ENCODE data around the gene UGGT1. TPM values are rescaled to one million over a fixed set of nuclear protein-coding genes. Genes with fewer than 3 reads are reported as not detected.

The UGGT1 gene
- total RNA-seq, 1 donor from 2014 or later = 70.7 TPM

GRCh38 chr2:128086244-128086643, 4.8 kb upstream of the UGGT1 start:
- Mint-ChIP-seq H3K4me3 (no peak overlapping the region), H3K36me3 (ENCODE audit: low read depth) (peaks cover 4% of the 10 kb centered on the region), H3K4me1 (ENCODE audit: low read depth) (peaks cover 6% of the 10 kb centered on the region), H3K27me3 (ENCODE audit: insufficient read depth) (peaks cover 10% of the 10 kb centered on the region), H3K9me3 (no peaks in the 10 kb centered on the region), H3K27ac (no peak overlapping the region)
- no peak for DNase-seq (ENCODE audit: low spot score)
- intact Hi-C loops (cut with micrococcal nuclease) = no loop called here

- intact Hi-C loops (cut with micrococcal nuclease) = loop anchor here (5.0 kb wide), 1 partner anchor 1433 kb away; the partner anchor contains the start of gene GYPC
- Mint-ChIP-seq H3K36me3 (ENCODE audit: low read depth) (peaks cover 12% of the 10 kb centered on the region), H3K4me3 (peak overlapping the region; percentile 87), H3K4me1 (ENCODE audit: low read depth) (peaks cover 37% of the 10 kb centered on the region), H3K9me3 (no peaks in the 10 kb centered on the region), H3K27ac (peak overlapping the region; percentile 85), H3K27me3 (ENCODE audit: insufficient read depth) (peaks cover 7% of the 10 kb centered on the region)
- no peak for DNase-seq (ENCODE audit: low spot score)
These were observed 440 bp upstream of the UGGT1 start for GRCh38 chr2:128090575-128090944.

DNA sequence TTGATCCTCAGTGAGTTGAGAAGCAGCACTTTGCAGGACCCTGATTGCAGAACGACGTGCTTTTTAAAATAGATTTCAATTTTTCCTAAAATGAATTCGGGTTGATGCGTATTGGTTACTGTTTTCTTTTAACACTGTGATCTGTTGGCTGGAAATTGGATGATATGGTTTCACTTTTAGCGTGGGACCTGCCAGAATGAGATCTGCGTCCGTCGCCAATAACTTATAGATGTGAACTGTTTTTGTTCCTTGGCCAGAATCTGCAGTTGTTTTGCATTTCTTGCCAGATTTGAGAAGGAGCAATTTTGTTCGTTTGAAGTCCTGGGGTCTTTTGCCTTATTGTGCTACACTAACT, 703 bp downstream of the UGGT1 start:
- peak; percentile 19 for DNase-seq (ENCODE audit: low spot score)
- intact Hi-C loops (cut with micrococcal nuclease) = loop anchor here (1.0 to 5.0 kb wide), 9 partner anchors 63 to 1434 kb away; partner anchors contain the start of genes GYPC, IWS1, POLR2D and SAP130
- peak overlapping the region; percentile 87 for H3K4me3 Mint-ChIP-seq
- H3K27ac Mint-ChIP-seq = peak overlapping the region; percentile 85
- no peaks in the 10 kb centered on the region for H3K9me3 Mint-ChIP-seq
- H3K27me3 Mint-ChIP-seq (ENCODE audit: insufficient read depth) = peaks cover 6% of the 10 kb centered on the region
- peaks cover 14% of the 10 kb centered on the region for H3K36me3 Mint-ChIP-seq (ENCODE audit: low read depth)
- H3K4me1 Mint-ChIP-seq (ENCODE audit: low read depth) = peaks cover 44% of the 10 kb centered on the region

GRCh38 chr2:128092656-128093055, 1.7 kb downstream of the UGGT1 start:
- no peak overlapping the region for H3K27ac Mint-ChIP-seq
- intact Hi-C loops (cut with micrococcal nuclease) = loop anchor here (5.0 kb wide), 1 partner anchor 1435 kb away; the partner anchor contains the start of gene GYPC

DNA sequence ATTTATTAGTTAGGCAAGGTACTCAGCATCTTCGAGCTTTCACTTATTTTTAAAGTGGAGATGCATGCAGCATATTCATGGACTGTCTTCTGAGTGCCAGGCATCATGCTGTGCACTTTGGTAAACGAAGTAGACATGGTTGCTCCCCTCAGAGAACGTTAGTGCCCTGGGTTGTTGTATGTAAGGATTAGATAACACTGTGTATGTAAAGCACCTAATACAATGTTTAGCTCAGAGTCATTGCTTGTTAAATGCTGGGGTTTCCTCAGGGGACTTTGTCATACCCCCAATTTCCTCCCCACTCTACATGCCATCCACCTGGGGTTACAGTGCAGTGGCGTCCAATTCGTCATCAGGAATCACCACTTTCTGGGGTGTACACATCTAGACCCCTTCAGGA, 2.8 kb downstream of the UGGT1 start:
- H3K36me3 Mint-ChIP-seq (ENCODE audit: low read depth) = peaks cover 18% of the 10 kb centered on the region
- H3K4me1 Mint-ChIP-seq (ENCODE audit: low read depth) = peaks cover 45% of the 10 kb centered on the region
- no peaks in the 10 kb centered on the region for H3K27me3 Mint-ChIP-seq (ENCODE audit: insufficient read depth)
- intact Hi-C loops (cut with micrococcal nuclease) = loop anchor here (5.0 kb wide), 1 partner anchor 1436 kb away; the partner anchor contains the start of gene GYPC
- H3K9me3 Mint-ChIP-seq = no peaks in the 10 kb centered on the region
- H3K4me3 Mint-ChIP-seq = peak overlapping the region; percentile 87
- no peak for DNase-seq (ENCODE audit: low spot score)
- H3K27ac Mint-ChIP-seq = no peak overlapping the region

More at GRCh38 chr2:128092656-128093055, 1.7 kb downstream of the UGGT1 start:
- Mint-ChIP-seq H3K36me3 (ENCODE audit: low read depth) (peaks cover 14% of the 10 kb centered on the region), H3K27me3 (ENCODE audit: insufficient read depth) (no peaks in the 10 kb centered on the region), H3K4me3 (peak overlapping the region; percentile 87), H3K9me3 (no peaks in the 10 kb centered on the region), H3K4me1 (ENCODE audit: low read depth) (peaks cover 45% of the 10 kb centered on the region)
- no peak for DNase-seq (ENCODE audit: low spot score)

- Mint-ChIP-seq H3K27ac (no peak overlapping the region), H3K9me3 (no peaks in the 10 kb centered on the region), H3K36me3 (ENCODE audit: low read depth) (peaks cover 23% of the 10 kb centered on the region), H3K27me3 (ENCODE audit: insufficient read depth) (no peaks in the 10 kb centered on the region), H3K4me1 (ENCODE audit: low read depth) (peaks cover 39% of the 10 kb centered on the region), H3K4me3 (no peak overlapping the region)
- intact Hi-C loops (cut with micrococcal nuclease) = no loop called here
- DNase-seq (ENCODE audit: low spot score) = no peak
These were observed 4.2 kb downstream of the UGGT1 start for GRCh38 chr2:128095201-128095600.

- DNase-seq (ENCODE audit: low spot score) = no peak
- no peak overlapping the region for H3K27ac Mint-ChIP-seq
- H3K4me3 Mint-ChIP-seq = no peak overlapping the region
- intact Hi-C loops (cut with micrococcal nuclease) = loop anchor here (5.0 kb wide), 1 partner anchor 59 kb away; no protein-coding TSS in a partner anchor
- H3K9me3 Mint-ChIP-seq = no peaks in the 10 kb centered on the region
- H3K36me3 Mint-ChIP-seq (ENCODE audit: low read depth) = peaks cover 37% of the 10 kb centered on the region
- no peaks in the 10 kb centered on the region for H3K27me3 Mint-ChIP-seq (ENCODE audit: insufficient read depth)
- H3K4me1 Mint-ChIP-seq (ENCODE audit: low read depth) = peaks cover 19% of the 10 kb centered on the region
These were observed 12.4 kb downstream of the UGGT1 start for GRCh38 chr2:128103407-128103806.

DNA sequence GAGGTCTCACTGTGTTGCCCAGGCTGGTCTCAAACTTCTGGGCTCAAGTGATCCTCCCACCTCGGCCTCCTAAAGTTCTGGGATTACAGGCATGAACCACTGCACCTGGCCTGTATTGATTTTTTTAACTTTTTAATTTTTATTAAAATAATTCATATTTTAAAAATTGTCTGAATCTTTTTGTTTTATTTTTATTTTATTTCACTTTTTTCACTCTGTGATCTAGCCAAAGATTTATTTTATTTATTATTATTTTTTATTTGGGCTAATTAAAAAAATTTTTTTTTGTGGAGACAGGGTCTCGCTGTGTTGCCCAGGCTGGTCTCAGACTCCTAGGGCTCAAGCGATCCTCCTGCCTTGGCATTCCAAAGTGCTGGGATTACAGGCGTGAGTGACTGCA, 14.1 kb downstream of the UGGT1 start:
- intact Hi-C loops (cut with micrococcal nuclease) = no loop called here
- no peak overlapping the region for H3K4me3 Mint-ChIP-seq
- no peaks in the 10 kb centered on the region for H3K9me3 Mint-ChIP-seq
- no peak overlapping the region for H3K27ac Mint-ChIP-seq
- H3K4me1 Mint-ChIP-seq (ENCODE audit: low read depth) = peaks cover 19% of the 10 kb centered on the region
- peaks cover 36% of the 10 kb centered on the region for H3K36me3 Mint-ChIP-seq (ENCODE audit: low read depth)
- no peak for DNase-seq (ENCODE audit: low spot score)
- no peaks in the 10 kb centered on the region for H3K27me3 Mint-ChIP-seq (ENCODE audit: insufficient read depth)

DNA sequence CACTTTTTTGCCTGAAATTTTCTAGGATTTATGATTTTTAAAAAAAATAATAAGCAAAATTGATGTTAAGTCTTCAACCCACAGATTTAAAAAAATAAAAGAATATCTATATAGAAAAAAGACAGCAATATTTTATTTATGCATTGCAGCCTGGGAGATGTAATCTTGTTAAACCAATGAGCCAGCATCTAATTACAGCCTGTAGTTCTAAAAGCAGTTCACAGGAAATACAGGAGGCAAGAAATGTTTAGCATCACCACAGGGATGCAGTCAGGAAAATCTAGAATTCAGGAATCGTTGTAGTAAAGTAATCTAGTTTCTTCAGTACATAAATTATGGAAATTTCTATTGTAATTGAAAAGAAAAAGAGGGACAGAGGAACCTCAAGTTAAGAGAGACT, 17.2 kb downstream of the UGGT1 start:
- Mint-ChIP-seq H3K4me3 (no peak overlapping the region), H3K27me3 (ENCODE audit: insufficient read depth) (no peaks in the 10 kb centered on the region), H3K27ac (no peak overlapping the region), H3K36me3 (ENCODE audit: low read depth) (peaks cover 31% of the 10 kb centered on the region), H3K9me3 (no peaks in the 10 kb centered on the region), H3K4me1 (ENCODE audit: low read depth) (peaks cover 1% of the 10 kb centered on the region)
- DNase-seq (ENCODE audit: low spot score) = no peak
- intact Hi-C loops (cut with micrococcal nuclease) = no loop called here

GRCh38 chr2:128109243-128109642, 18.2 kb downstream of the UGGT1 start:
- no peak overlapping the region for H3K4me3 Mint-ChIP-seq
- no peaks in the 10 kb centered on the region for H3K9me3 Mint-ChIP-seq
- H3K27ac Mint-ChIP-seq = no peak overlapping the region
- H3K4me1 Mint-ChIP-seq (ENCODE audit: low read depth) = no peaks in the 10 kb centered on the region
- DNase-seq (ENCODE audit: low spot score) = no peak
- peaks cover 24% of the 10 kb centered on the region for H3K36me3 Mint-ChIP-seq (ENCODE audit: low read depth)
- H3K27me3 Mint-ChIP-seq (ENCODE audit: insufficient read depth) = no peaks in the 10 kb centered on the region
- intact Hi-C loops (cut with micrococcal nuclease) = no loop called here

DNA sequence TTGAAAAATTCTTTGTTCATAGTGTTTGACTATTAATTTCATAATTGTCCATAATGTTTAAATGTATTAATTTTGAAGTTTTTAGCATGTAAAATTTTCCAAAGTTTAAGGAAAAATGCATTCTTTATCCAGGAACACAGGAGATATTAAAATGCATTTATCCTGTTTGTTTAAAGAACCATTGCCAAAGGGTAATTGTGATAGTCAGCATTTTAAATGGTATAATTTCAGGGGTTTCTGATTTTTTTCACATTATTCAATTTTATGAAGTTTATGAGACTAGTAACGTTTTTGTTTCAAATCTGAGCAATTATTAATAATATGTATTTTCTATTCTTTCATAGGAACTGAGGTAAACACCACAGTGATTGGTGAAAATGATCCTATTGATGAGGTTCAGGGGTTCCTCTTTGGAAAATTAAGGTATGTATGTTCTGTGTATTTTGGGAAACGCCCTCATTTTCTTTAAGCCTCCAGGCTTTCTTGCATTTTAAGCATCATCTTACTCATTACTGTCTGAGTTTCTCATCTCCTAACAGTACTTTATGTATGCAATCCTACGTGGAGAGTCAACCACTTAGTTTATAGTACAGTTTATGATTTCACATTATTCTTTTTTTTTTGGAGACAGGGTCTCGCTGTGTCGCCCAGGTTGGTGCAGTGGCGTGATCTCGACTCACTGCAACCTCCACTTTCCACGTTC, 25.1 kb downstream of the UGGT1 start:
- no peaks in the 10 kb centered on the region for H3K4me1 Mint-ChIP-seq (ENCODE audit: low read depth)
- no peak overlapping the region for H3K27ac Mint-ChIP-seq
- H3K9me3 Mint-ChIP-seq = no peaks in the 10 kb centered on the region
- H3K27me3 Mint-ChIP-seq (ENCODE audit: insufficient read depth) = no peaks in the 10 kb centered on the region
- H3K36me3 Mint-ChIP-seq (ENCODE audit: low read depth) = peaks cover 23% of the 10 kb centered on the region
- no peak for DNase-seq (ENCODE audit: low spot score)
- no peak overlapping the region for H3K4me3 Mint-ChIP-seq
- intact Hi-C loops (cut with micrococcal nuclease) = no loop called here

DNA sequence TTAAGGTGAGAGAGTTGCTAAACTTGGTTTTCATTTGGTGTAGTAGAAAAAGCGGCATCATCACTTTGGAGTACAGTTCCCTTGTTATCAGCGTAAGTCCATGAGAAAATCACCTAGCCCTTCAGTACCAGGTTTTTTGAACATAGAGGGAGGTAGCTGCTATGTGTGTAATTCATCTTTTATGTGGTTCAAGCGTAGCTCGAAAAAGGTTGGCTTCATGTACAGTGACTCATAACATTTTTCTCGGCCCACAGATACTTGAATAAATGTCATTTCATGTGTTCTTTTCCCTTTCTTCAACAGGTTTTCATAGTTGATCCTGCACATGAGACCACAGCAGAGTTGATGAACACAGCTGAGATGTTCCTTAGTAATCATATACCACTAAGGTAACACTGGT, 43.6 kb downstream of the UGGT1 start:
- DNase-seq (ENCODE audit: low spot score) = no peak
- Mint-ChIP-seq H3K4me3 (no peak overlapping the region), H3K36me3 (ENCODE audit: low read depth) (peaks cover 53% of the 10 kb centered on the region), H3K27ac (peak overlapping the region; percentile 11), H3K4me1 (ENCODE audit: low read depth) (no peaks in the 10 kb centered on the region), H3K9me3 (no peaks in the 10 kb centered on the region), H3K27me3 (ENCODE audit: insufficient read depth) (no peaks in the 10 kb centered on the region)
- intact Hi-C loops (cut with micrococcal nuclease) = no loop called here

- Mint-ChIP-seq H3K27me3 (ENCODE audit: insufficient read depth) (no peaks in the 10 kb centered on the region), H3K4me1 (ENCODE audit: low read depth) (no peaks in the 10 kb centered on the region), H3K4me3 (no peak overlapping the region), H3K27ac (no peak overlapping the region), H3K9me3 (no peaks in the 10 kb centered on the region), H3K36me3 (ENCODE audit: low read depth) (peaks cover 52% of the 10 kb centered on the region)
- intact Hi-C loops (cut with micrococcal nuclease) = no loop called here
- no peak for DNase-seq (ENCODE audit: low spot score)
These were observed 46.2 kb downstream of the UGGT1 start for GRCh38 chr2:128137094-128137616.
